SK-N-SH (cell line): ENCODE data around the gene HLA-B. TPM values are rescaled to one million over a fixed set of nuclear protein-coding genes. Genes with fewer than 3 reads are reported as not detected.

Source experiments
- CTCF ChIA-PET: fragments of 300-600, 350-600 bp; formaldehyde crosslinking; extraction: SDS; loops from one replicate; lab custom pipeline; 2021; lab: Yijun Ruan, JAX
- POLR2A ChIA-PET: fragments of 350-600 bp; sonication (Branson Sonifier 250); formaldehyde crosslinking; extraction: SDS; loops from one replicate; lab custom pipeline; 2020; ENCODE audit warnings: antibody characterized with exemption, inconsistent platforms; lab: Yijun Ruan, JAX
- DNase-seq: peaks from one replicate; pipeline ENCODE4 v3.0.0; 2012
- H2AFZ ChIP-seq: fragments of 200-600 bp; sonication (generic); 2 replicates; pipeline ENCODE4 v1.8.1; 2016; ENCODE audit warnings: antibody characterized with exemption, mild to moderate bottlenecking, low read depth
- H3F3A ChIP-seq: fragments of 200-600 bp; sonication (generic); replicated peaks from 2 replicates; pipeline ENCODE3; 2016; ENCODE audit warnings: antibody characterized with exemption, mild to moderate bottlenecking; ENCODE audit not compliant: insufficient read depth
- H3K27ac ChIP-seq, 2 experiments: fragments of 200-500 bp in 1 of 2; fragments of 200-600 bp in 1 of 2; sonication (Bioruptor generic) in 1 of 2; sonication (generic), shearing (Covaris generic) in 1 of 2; 2 replicates each; pipeline versions ENCODE4 v1.5.1 to v1.6.1; 2014 to 2016; ENCODE audit warnings: low read depth in 2 of 2, inconsistent platforms in 1 of 2, low read length in 1 of 2, mild to moderate bottlenecking in 1 of 2, mixed read lengths in 1 of 2
- H3K27me3 ChIP-seq: fragments of 200-600 bp; sonication (generic), shearing (Covaris generic); 2 replicates; pipeline ENCODE4 v1.6.1; 2016; ENCODE audit warnings: mixed run types; ENCODE audit not compliant: insufficient read depth
- H3K36me3 ChIP-seq, 2 experiments: fragments of 200-500 bp in 1 of 2; fragments of 200-600 bp in 1 of 2; sonication (Bioruptor generic) in 1 of 2; sonication (generic) in 1 of 2; replicated peaks in 1 of 2; 2 replicates each; pipeline versions ENCODE3 to v1.5.1; 2014 to 2016; ENCODE audit warnings: low read length in 1 of 2, mild to moderate bottlenecking in 1 of 2; ENCODE audit not compliant: insufficient read depth in 2 of 2, control insufficient read depth in 1 of 2
- H3K4me1 ChIP-seq, 2 experiments: fragments of 200-500 bp in 1 of 2; fragments of 200-600 bp in 1 of 2; sonication (Bioruptor generic) in 1 of 2; sonication (generic), shearing (Covaris generic) in 1 of 2; 2 replicates each; pipeline versions ENCODE4 v1.5.1 to v1.6.1; 2014 to 2016; ENCODE audit warnings: low read depth in 1 of 2, low read length in 1 of 2, mixed run types in 1 of 2; ENCODE audit not compliant: insufficient read depth in 2 of 2, control insufficient read depth in 1 of 2
- H3K4me2 ChIP-seq: fragments of 200-600 bp; sonication (generic), shearing (Covaris generic); 2 replicates; pipeline ENCODE4 v1.6.1; 2017; ENCODE audit warnings: mixed run types
- H3K4me3 ChIP-seq, 2 experiments: fragments of 200-500 bp in 1 of 2; fragments of 200-600 bp in 1 of 2; sonication (Bioruptor generic) in 1 of 2; sonication (generic), shearing (Covaris generic) in 1 of 2; 2 replicates each; pipeline versions ENCODE4 v1.5.1 to v1.8.1; 2014 to 2016; ENCODE audit warnings: low read depth in 2 of 2, inconsistent platforms in 1 of 2, low read length in 1 of 2, mild to moderate bottlenecking in 1 of 2, mixed read lengths in 1 of 2, moderate library complexity in 1 of 2
- H3K79me2 ChIP-seq: fragments of 200-600 bp; sonication (generic); 2 replicates; pipeline ENCODE4 v1.8.1; 2017; ENCODE audit warnings: mild to moderate bottlenecking; ENCODE audit not compliant: insufficient read depth
- H3K9ac ChIP-seq: fragments of 200-600 bp; sonication (generic); 2 replicates; pipeline ENCODE4 v1.6.1; 2017; ENCODE audit warnings: mixed run types
- H3K9me2 ChIP-seq: fragments of 200-600 bp; sonication (generic); 2 replicates; pipeline ENCODE4 v1.6.1; 2017; ENCODE audit warnings: mixed run types
- H3K9me3 ChIP-seq: fragments of 200-600 bp; sonication (generic); 2 replicates; pipeline ENCODE4 v1.6.1; 2017; ENCODE audit warnings: mixed run types, mild to moderate bottlenecking, moderate library complexity
- H4K20me1 ChIP-seq: fragments of 200-600 bp; sonication (generic); 2 replicates; pipeline ENCODE4 v1.6.1; 2017; ENCODE audit warnings: mild to moderate bottlenecking, mixed run types; ENCODE audit not compliant: insufficient read depth
- FOSL2 ChIP-seq: IDR thresholded peaks from 2 replicates; pipeline ENCODE4 v1.4.0; 2012; ENCODE audit warnings: low read depth, mild to moderate bottlenecking, moderate library complexity, borderline replicate concordance
- JUND ChIP-seq: IDR thresholded peaks from 2 replicates; pipeline ENCODE4 v1.4.0; 2012
- NRF1 ChIP-seq: IDR thresholded peaks from 2 replicates; pipeline ENCODE4 v1.6.1; 2012; ENCODE audit warnings: low read depth, mild to moderate bottlenecking, low read length
- PBX3 ChIP-seq: IDR thresholded peaks from 2 replicates; pipeline ENCODE4; 2012
- POLR2AphosphoS5 ChIP-seq: IDR thresholded peaks from 2 replicates; pipeline ENCODE4 v1.6.1; 2012; ENCODE audit warnings: low read depth, low read length
- RCOR1 ChIP-seq: fragments of 150-350 bp; IDR thresholded peaks from 2 replicates; pipeline ENCODE4 v1.6.1; 2017; ENCODE audit warnings: antibody characterized with exemption, low read length
- REST ChIP-seq: IDR thresholded peaks from 2 replicates; pipeline ENCODE4 v1.6.1; 2012; ENCODE audit warnings: mild to moderate bottlenecking, low read depth, low read length, moderate library complexity
- RXRA ChIP-seq: IDR thresholded peaks from 2 replicates; pipeline ENCODE4 v1.4.0; 2012; ENCODE audit warnings: low read depth, mild to moderate bottlenecking, borderline replicate concordance
- TCF12 ChIP-seq: IDR thresholded peaks from 2 replicates; pipeline ENCODE4 v1.4.0; 2012
- USF1 ChIP-seq: IDR thresholded peaks from 2 replicates; pipeline ENCODE4 v1.4.0; 2012; ENCODE audit warnings: low read depth, borderline replicate concordance
- USF2 ChIP-seq: fragments of 150-350 bp; IDR thresholded peaks from 2 replicates; pipeline ENCODE4 v1.6.1; 2017; ENCODE audit warnings: antibody characterized with exemption, low read length, low read depth, borderline replicate concordance
- WGBS: methylation state at CpG from one replicate; pipeline ENCODE4 v1.1.6; 2017; ENCODE audit warnings: low lambda C conversion rate; 5-methylcytosine and 5-hydroxymethylcytosine counted together
- polyA plus RNA-seq, 3 experiments: library from polyadenylated mRNA; depleted of rRNA; stranded (reverse); fragments of >200 nt; gene quantifications; 2 replicates each; pipeline ENCODE4 v1.2.3, GENCODE V29; 2012

The HLA-B gene
- polyA plus RNA-seq, 1 of the 3 experiments (the other 2 are of a cell fraction): 18.7 TPM

GRCh38 chr6:31354864-31355582 lies 2.0 kb downstream of the HLA-B start:
- TF ChIP-seq RXRA (no peak), POLR2AphosphoS5 (no peak), REST (no peak), FOSL2 (no peak), NRF1 (no peak), RCOR1 (no peak), TCF12 (no peak), PBX3 (no peak), USF2 (no peak), USF1 (no peak), JUND (no peak)
- TF ChIP-seq, all 33 proteins: peak for 0
- no peaks in the 10 kb centered on the region for H3F3A ChIP-seq
- no peaks in the 10 kb centered on the region for H4K20me1 ChIP-seq
- H3K9me2 ChIP-seq: no peaks in the 10 kb centered on the region
- no peak overlapping the region for H3K27ac ChIP-seq
- no peak overlapping the region for H3K9ac ChIP-seq
- no peaks in the 10 kb centered on the region for H3K79me2 ChIP-seq
- H3K27me3 ChIP-seq: peaks cover 12% of the 10 kb centered on the region; the same call in 1 of the 2 replicates
- no peak overlapping the region for H3K4me2 ChIP-seq
- no peak for DNase-seq
- H2AFZ ChIP-seq: no peak overlapping the region
- no peak overlapping the region for H3K4me3 ChIP-seq
- POLR2A ChIA-PET: no interaction called here
- 34% methylated on average over 7 of the region's 11 CpGs for WGBS
- H3K4me1 ChIP-seq: no peaks in the 10 kb centered on the region; a peak in 1 of 4 replicates
- no peaks in the 10 kb centered on the region for H3K36me3 ChIP-seq
- CTCF ChIA-PET: interaction anchor here (3.2 kb wide), 1 partner anchor 12 kb away, joined by 15 read pairs; no protein-coding TSS in a partner anchor
- no peaks in the 10 kb centered on the region for H3K9me3 ChIP-seq
